Ascending aorta (tissue), 2 donors: Measurements from ENCODE around the gene P2RX3. TPM values are rescaled to one million over a fixed set of nuclear protein-coding genes. Genes with fewer than 3 reads are reported as not detected.
"Not testable (repeated sequence)": the region's sequence is repeated elsewhere in the genome, so short reads cannot be mapped to it uniquely, and the experiment has no call there.

Source experiments
- DNase-seq, 2 donors: peaks; one replicate each; pipeline ENCODE4 v3.0.0-alpha.2; 2019; ENCODE audit warnings: low spot score in 2 of 2
- H3K27ac ChIP-seq, 2 donors: fragments of 200-600 bp; sonication (generic); one replicate each; pipeline ENCODE4 v1.5.1; 2016 to 2017; ENCODE audit warnings: mild to moderate bottlenecking in 1 of 2
- H3K27me3 ChIP-seq: fragments of 200-600 bp; sonication (generic); one replicate; pipeline ENCODE4 v1.5.1; 2017
- H3K36me3 ChIP-seq, 2 donors: fragments of 200-600 bp; sonication (generic); one replicate each; pipeline ENCODE4 v1.5.1; 2016
- H3K4me1 ChIP-seq, 2 donors: fragments of 200-600 bp; sonication (generic); one replicate each; pipeline ENCODE4 v1.5.1; 2016 to 2017; ENCODE audit warnings: mild to moderate bottlenecking in 1 of 2
- H3K4me3 ChIP-seq, 2 donors: fragments of 200-600 bp; sonication (generic); one replicate each; pipeline ENCODE4 v1.5.1; 2016 to 2017; ENCODE audit warnings: mild to moderate bottlenecking in 1 of 2
- H3K9me3 ChIP-seq, 2 donors: fragments of 200-600 bp; sonication (generic); one replicate each; pipeline ENCODE4 v1.5.1; 2016
- intact Hi-C: fragments of 100-400 bp; cut with DNase I; formaldehyde crosslinking; loops from one replicate; pipeline ENCODE4 v1.15.1; 2023
- total RNA-seq: library from RNA; depleted of rRNA; stranded (reverse); fragments of >200 nt; gene quantifications from one replicate; pipeline ENCODE4 v1.1.0, GENCODE V29; 2016
- TF ChIP-seq, protein P1 (sequence below), 3 experiments: fragments of 200-600 bp in 2 of 3; fragments of 450-650 bp in 1 of 3; sonication (generic) in 2 of 3; IDR thresholded peaks; one replicate each; pipeline ENCODE4 v1.5.1; 2016 to 2019; ENCODE audit warnings: antibody characterized with exemption in 3 of 3, mild to moderate bottlenecking in 1 of 3, moderate library complexity in 1 of 3

Gene P2RX3
- total RNA-seq, 1 donor from 2014 or later, result not detected

- H3K4me3 ChIP-seq, result no peak overlapping the region
- no peak for DNase-seq
- TF ChIP-seq, protein P1, sequence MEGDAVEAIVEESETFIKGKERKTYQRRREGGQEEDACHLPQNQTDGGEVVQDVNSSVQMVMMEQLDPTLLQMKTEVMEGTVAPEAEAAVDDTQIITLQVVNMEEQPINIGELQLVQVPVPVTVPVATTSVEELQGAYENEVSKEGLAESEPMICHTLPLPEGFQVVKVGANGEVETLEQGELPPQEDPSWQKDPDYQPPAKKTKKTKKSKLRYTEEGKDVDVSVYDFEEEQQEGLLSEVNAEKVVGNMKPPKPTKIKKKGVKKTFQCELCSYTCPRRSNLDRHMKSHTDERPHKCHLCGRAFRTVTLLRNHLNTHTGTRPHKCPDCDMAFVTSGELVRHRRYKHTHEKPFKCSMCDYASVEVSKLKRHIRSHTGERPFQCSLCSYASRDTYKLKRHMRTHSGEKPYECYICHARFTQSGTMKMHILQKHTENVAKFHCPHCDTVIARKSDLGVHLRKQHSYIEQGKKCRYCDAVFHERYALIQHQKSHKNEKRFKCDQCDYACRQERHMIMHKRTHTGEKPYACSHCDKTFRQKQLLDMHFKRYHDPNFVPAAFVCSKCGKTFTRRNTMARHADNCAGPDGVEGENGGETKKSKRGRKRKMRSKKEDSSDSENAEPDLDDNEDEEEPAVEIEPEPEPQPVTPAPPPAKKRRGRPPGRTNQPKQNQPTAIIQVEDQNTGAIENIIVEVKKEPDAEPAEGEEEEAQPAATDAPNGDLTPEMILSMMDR (IDR thresholded peaks at IDR 0.05), result no peak
- no peaks in the 10 kb centered on the region for H3K9me3 ChIP-seq
- no peaks in the 10 kb centered on the region for H3K4me1 ChIP-seq
- no peak overlapping the region for H3K27ac ChIP-seq
- intact Hi-C loops, result no loop called here
- H3K36me3 ChIP-seq, result no peaks in the 10 kb centered on the region
- no peaks in the 10 kb centered on the region for H3K27me3 ChIP-seq
Observed at GRCh38 chr11:57399972-57400578, 61.9 kb downstream of the P2RX3 start.

DNA sequence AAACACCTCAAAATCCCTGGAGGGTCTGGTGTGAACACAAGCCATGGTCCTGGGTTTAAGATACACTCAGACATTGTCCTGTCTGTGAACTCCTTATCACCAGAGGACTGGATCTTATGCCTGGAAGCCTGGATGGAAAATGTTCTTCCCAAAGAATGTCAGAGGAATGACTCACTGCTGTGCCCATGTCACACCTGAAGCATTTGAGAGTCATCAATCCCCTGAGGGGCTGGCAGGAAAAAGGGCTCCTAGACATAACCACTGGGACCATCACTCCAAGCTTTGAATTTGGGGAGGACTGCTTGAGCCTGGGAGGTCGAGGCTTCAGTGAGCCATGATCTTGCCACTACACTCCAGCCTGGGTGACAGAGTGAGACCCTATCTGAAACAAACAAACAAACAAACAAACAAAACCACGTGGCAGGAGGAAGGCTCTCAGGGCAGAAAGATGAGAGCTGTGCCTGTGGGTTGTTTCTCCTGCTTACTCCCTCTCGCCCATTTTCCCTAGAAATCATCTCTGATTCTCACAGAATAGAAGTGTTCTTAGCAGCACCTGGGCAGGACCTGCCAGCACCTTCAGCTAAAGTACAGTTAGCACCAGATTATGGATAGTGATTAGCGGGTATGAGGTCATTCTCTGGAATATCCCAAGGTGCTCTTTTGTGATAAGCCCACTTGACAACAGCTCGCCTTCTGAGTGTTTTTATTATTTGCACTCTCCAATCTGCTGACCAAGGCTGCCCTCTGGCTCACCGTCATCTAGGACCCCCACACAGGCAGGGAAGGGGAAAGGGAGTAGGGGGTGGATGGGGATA lies 64.2 kb downstream of the P2RX3 start:
- Histone ChIP-seq H3K9me3 (no peaks in the 10 kb centered on the region), H3K4me1 (peaks cover 0 to 3% of the 10 kb centered on the region in 2 donors), H3K4me3 (no peak overlapping the region), H3K27me3 (no peaks in the 10 kb centered on the region), H3K27ac (no peak overlapping the region), H3K36me3 (peaks cover 4 to 12% of the 10 kb centered on the region in 2 donors)
- intact Hi-C loops, result no loop called here
- TF ChIP-seq, protein P1 (IDR thresholded peaks at IDR 0.05), result no peak
- DNase-seq, result no peak

- intact Hi-C loops, H3K4me3 ChIP-seq, H3K27ac ChIP-seq, H3K4me1 ChIP-seq, H3K27me3 ChIP-seq, DNase-seq, H3K9me3 ChIP-seq: not testable (repeated sequence)
- H3K36me3 ChIP-seq, result peaks cover 12 to 20% of the 10 kb centered on the region in 2 donors
Observed at GRCh38 chr11:57403003-57403801, 65.0 kb downstream of the P2RX3 start.

DNA sequence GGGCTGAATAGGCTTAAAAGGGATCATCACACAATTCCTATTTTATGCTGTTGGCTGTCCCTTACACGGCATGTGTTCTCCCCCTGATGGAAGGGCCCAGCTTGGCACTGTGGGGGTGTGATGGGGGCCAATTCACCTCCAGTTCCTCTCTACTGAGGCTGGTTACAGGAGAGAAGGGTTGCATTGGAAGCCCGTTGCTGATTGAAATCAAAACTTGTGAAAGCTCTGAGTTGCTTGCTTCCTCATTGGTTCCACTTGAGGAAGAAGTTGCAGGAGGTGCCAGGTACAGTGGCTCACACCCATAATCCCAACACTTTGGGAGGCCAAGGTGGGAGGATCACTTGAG lies 65.6 kb downstream of the P2RX3 start:
- H3K36me3 ChIP-seq, result peaks cover 17 to 26% of the 10 kb centered on the region in 2 donors
- H3K9me3 ChIP-seq, result no peaks in the 10 kb centered on the region
- no peaks in the 10 kb centered on the region for H3K27me3 ChIP-seq
- H3K4me1 ChIP-seq, result peaks cover 0 to 3% of the 10 kb centered on the region in 2 donors
- intact Hi-C loops, result no loop called here
- DNase-seq, result no peak
- no peak overlapping the region for H3K27ac ChIP-seq
- H3K4me3 ChIP-seq, result no peak overlapping the region
- TF ChIP-seq, protein P1 (IDR thresholded peaks at IDR 0.05), result no peak

- H3K9me3 ChIP-seq, result no peaks in the 10 kb centered on the region
- H3K36me3 ChIP-seq, result peaks cover 32 to 40% of the 10 kb centered on the region in 2 donors
- H3K4me3 ChIP-seq, result no peak overlapping the region
- H3K4me1 ChIP-seq, result peaks cover 0 to 3% of the 10 kb centered on the region in 2 donors
- H3K27ac ChIP-seq, result no peak overlapping the region
- intact Hi-C loops, result no loop called here
- H3K27me3 ChIP-seq, result no peaks in the 10 kb centered on the region
- TF ChIP-seq, protein P1 (IDR thresholded peaks at IDR 0.05), result no peak
- no peak for DNase-seq
Observed at GRCh38 chr11:57405271-57405860, 67.2 kb downstream of the P2RX3 start.
